Sigmoid colon (tissue), 4 donors: ENCODE results near the gene MACC1.

Experiments used
- CTCF ChIP-seq, 4 experiments: fragments of 450-650 bp in 3 of 4; fragments of 200-600 bp in 1 of 4; IDR thresholded peaks; one replicate each; pipeline ENCODE4 v1.5.1; 2016 to 2019; ENCODE audit warnings: antibody characterized with exemption in 4 of 4, mild to moderate bottlenecking in 3 of 4, moderate library complexity in 2 of 4
- EP300 ChIP-seq, 4 donors: sonication (generic); formaldehyde crosslinking; IDR thresholded peaks; one replicate each; pipeline ENCODE4 v1.6.1; 2017; ENCODE audit warnings: antibody characterized with exemption in 4 of 4

GRCh38 chr7:20151708-20152456, 65.3 kb downstream of the MACC1 start:
- TF ChIP-seq CTCF (IDR thresholded peaks at IDR 0.05) (no peak), EP300 (IDR thresholded peaks at IDR 0.05) (no peak)
